Prostate gland (tissue), 2 donors: ENCODE results near the gene PLBD2. TPM values are rescaled to one million over a fixed set of nuclear protein-coding genes. Genes with fewer than 3 reads are reported as not detected.

Source experiments
- DNase-seq: peaks from one replicate; pipeline ENCODE4 v3.0.0-alpha.2; 2019; ENCODE audit warnings: low spot score
- H3K27ac ChIP-seq, 2 donors: fragments of 200-600 bp; sonication (generic); 2 replicates each; pipeline ENCODE4 v1.5.1; 2017 to 2019
- H3K27me3 ChIP-seq: fragments of 200-600 bp; sonication (generic); replicated peaks from 2 replicates; pipeline ENCODE4 v1.5.1; 2019; ENCODE audit not compliant: insufficient read depth
- H3K36me3 ChIP-seq, 2 donors: fragments of 200-600 bp; sonication (generic); 1 replicate in 1 of 2; 2 replicates in 1 of 2; pipeline versions ENCODE4 v1.5.1 to v1.8.1; 2017 to 2019
- H3K4me1 ChIP-seq: fragments of 200-600 bp; sonication (generic); replicated peaks from 2 replicates; pipeline ENCODE4 v1.5.1; 2019
- H3K4me3 ChIP-seq, 2 donors: fragments of 200-600 bp; sonication (generic); 2 replicates each; pipeline ENCODE4 v1.5.1; 2017 to 2019
- H3K9me3 ChIP-seq: fragments of 200-600 bp; sonication (generic); 2 replicates; pipeline ENCODE4 v1.5.1; 2017
- POLR2A ChIP-seq: fragments of 450-650 bp; IDR thresholded peaks from one replicate; pipeline ENCODE4 v1.6.1; 2016; ENCODE audit warnings: antibody characterized with exemption, mild to moderate bottlenecking
- POLR2AphosphoS5 ChIP-seq: sonication (generic); formaldehyde crosslinking; IDR thresholded peaks from one replicate; pipeline ENCODE4 v1.6.1; 2017; ENCODE audit warnings: antibody characterized with exemption
- WGBS: methylation state at CpG from one replicate; pipeline ENCODE4 v1.1.5; 2018; 5-methylcytosine and 5-hydroxymethylcytosine counted together
- intact Hi-C: fragments of 100-400 bp; cut with DNase I; formaldehyde crosslinking; loops from one replicate; pipeline ENCODE4 v1.14.2; 2022
- total RNA-seq, 2 donors: library from RNA; depleted of rRNA; stranded (reverse); fragments of >200 nt; gene quantifications; one replicate each; pipeline ENCODE4 v1.1.0, GENCODE V29; 2016
- TF ChIP-seq, protein P1 (sequence below), 4 experiments: fragments of 200-600 bp in 2 of 4; fragments of 450-650 bp in 2 of 4; sonication (generic) in 2 of 4; IDR thresholded peaks; 1 replicate in 3 of 4; 2 replicates in 1 of 4; pipeline ENCODE4 v1.5.1; 2016 to 2019; ENCODE audit warnings: antibody characterized with exemption in 4 of 4, mild to moderate bottlenecking in 2 of 4, moderate library complexity in 2 of 4

The PLBD2 gene
- total RNA-seq, 2 donors from 2014 or later, result 48.2 to 114 TPM

DNA sequence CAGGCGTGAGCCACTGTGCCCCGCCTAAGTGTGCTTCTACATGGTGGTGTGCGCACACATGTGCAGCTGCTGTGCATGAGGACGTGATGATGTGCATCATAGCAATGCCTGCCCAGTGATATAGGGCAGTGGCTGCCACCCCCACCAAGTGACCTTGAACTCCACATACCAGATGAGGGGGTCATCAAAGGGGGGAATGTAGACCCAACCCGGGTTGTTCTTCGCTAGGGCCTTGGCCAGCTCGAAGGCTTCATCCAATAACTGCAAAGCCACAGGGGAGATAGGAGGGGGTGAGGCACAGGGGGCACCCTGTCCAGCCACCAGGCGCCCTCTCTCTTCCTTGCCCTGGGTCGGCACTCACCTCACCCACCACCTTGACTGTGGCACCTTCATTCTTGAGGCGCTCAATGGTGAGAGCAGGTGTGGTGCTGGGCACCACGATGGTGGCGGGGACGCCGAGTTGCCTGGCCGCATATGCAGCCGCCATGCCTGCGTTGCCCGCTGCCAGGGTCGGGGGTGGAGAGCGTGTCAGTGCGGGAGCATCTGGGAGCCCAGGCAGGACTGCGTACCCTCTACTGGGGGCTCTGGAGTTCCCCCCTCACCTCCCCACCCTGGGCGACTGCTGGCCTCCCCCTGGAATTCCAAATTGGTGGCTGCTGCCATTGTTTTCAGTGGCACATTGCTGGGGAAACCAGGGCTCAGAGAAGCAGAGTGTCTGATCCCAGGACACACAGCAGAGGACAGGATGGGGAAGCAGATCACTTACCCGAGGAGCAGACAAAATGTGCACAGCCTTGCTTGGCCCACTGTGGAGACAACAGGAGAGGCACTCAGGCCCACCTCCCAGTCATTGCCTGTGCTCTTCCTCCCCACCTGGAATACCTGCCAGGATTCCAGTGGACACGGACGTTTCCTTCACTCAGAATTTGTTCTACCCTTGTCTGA is 40.2 kb downstream of the PLBD2 start:
- Histone ChIP-seq H3K36me3 (no peaks in the 10 kb centered on the region), H3K9me3 (no peaks in the 10 kb centered on the region), H3K27me3 (no peaks in the 10 kb centered on the region), H3K27ac (no peak overlapping the region), H3K4me1 (no peaks in the 10 kb centered on the region), H3K4me3 (no peak overlapping the region)
- no peak for DNase-seq
- 82% methylated on average over 26 of the region's 26 CpGs for WGBS
- intact Hi-C loops, result no loop called here
- TF ChIP-seq, protein P1, sequence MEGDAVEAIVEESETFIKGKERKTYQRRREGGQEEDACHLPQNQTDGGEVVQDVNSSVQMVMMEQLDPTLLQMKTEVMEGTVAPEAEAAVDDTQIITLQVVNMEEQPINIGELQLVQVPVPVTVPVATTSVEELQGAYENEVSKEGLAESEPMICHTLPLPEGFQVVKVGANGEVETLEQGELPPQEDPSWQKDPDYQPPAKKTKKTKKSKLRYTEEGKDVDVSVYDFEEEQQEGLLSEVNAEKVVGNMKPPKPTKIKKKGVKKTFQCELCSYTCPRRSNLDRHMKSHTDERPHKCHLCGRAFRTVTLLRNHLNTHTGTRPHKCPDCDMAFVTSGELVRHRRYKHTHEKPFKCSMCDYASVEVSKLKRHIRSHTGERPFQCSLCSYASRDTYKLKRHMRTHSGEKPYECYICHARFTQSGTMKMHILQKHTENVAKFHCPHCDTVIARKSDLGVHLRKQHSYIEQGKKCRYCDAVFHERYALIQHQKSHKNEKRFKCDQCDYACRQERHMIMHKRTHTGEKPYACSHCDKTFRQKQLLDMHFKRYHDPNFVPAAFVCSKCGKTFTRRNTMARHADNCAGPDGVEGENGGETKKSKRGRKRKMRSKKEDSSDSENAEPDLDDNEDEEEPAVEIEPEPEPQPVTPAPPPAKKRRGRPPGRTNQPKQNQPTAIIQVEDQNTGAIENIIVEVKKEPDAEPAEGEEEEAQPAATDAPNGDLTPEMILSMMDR (IDR thresholded peaks at IDR 0.05), result no peak
- TF ChIP-seq POLR2AphosphoS5, result no peak
- no peak for TF ChIP-seq POLR2A

- intact Hi-C loops, result no loop called here
- TF ChIP-seq POLR2AphosphoS5, result no peak
- Histone ChIP-seq H3K27me3 (no peaks in the 10 kb centered on the region), H3K27ac (no peak overlapping the region), H3K4me1 (no peaks in the 10 kb centered on the region), H3K36me3 (no peaks in the 10 kb centered on the region), H3K9me3 (no peaks in the 10 kb centered on the region), H3K4me3 (no peak overlapping the region)
- no peak for DNase-seq
- 88% methylated on average over 12 of the region's 12 CpGs for WGBS
Observed at GRCh38 chr12:113399490-113399889, 41.1 kb downstream of the PLBD2 start.

GRCh38 chr12:113400362-113400761 is 42.0 kb downstream of the PLBD2 start:
- H3K4me1 ChIP-seq, result no peaks in the 10 kb centered on the region
- no peak overlapping the region for H3K4me3 ChIP-seq
- no peak overlapping the region for H3K27ac ChIP-seq
- no peak for DNase-seq
- H3K36me3 ChIP-seq, result no peaks in the 10 kb centered on the region
- 80% methylated on average over 4 of the region's 4 CpGs for WGBS
- no peaks in the 10 kb centered on the region for H3K9me3 ChIP-seq
- TF ChIP-seq POLR2AphosphoS5 (no peak), POLR2A (no peak)
- TF ChIP-seq, protein P1 (IDR thresholded peaks at IDR 0.05), result no peak
- intact Hi-C loops, result no loop called here
- H3K27me3 ChIP-seq, result no peaks in the 10 kb centered on the region

GRCh38 chr12:113401066-113402000 is 42.9 kb downstream of the PLBD2 start:
- no peak for TF ChIP-seq POLR2AphosphoS5
- TF ChIP-seq, protein P1 (IDR thresholded peaks at IDR 0.05), result no peak
- Histone ChIP-seq H3K4me1 (no peaks in the 10 kb centered on the region), H3K27me3 (no peaks in the 10 kb centered on the region), H3K27ac (no peak overlapping the region), H3K36me3 (no peaks in the 10 kb centered on the region), H3K4me3 (no peak overlapping the region), H3K9me3 (no peaks in the 10 kb centered on the region)
- intact Hi-C loops, result no loop called here
- WGBS, result 81% methylated on average over 13 of the region's 13 CpGs
- no peak for DNase-seq

GRCh38 chr12:113402586-113403260 is 44.3 kb downstream of the PLBD2 start:
- DNase-seq, result no peak
- no peaks in the 10 kb centered on the region for H3K36me3 ChIP-seq
- WGBS, result 89% methylated on average over 20 of the region's 23 CpGs
- H3K4me1 ChIP-seq, result no peaks in the 10 kb centered on the region
- no peak overlapping the region for H3K27ac ChIP-seq
- intact Hi-C loops, result no loop called here
- no peaks in the 10 kb centered on the region for H3K27me3 ChIP-seq
- no peak overlapping the region for H3K4me3 ChIP-seq
- no peaks in the 10 kb centered on the region for H3K9me3 ChIP-seq
- no peak for TF ChIP-seq POLR2AphosphoS5
- TF ChIP-seq, protein P1 (IDR thresholded peaks at IDR 0.05), result no peak
- TF ChIP-seq POLR2A, result no peak
